Keratinocyte (primary cell): Measurements from ENCODE around the gene TRABD2B. TPM values are rescaled to one million over a fixed set of nuclear protein-coding genes. Genes with fewer than 3 reads are reported as not detected.

Experiments used
- DNase-seq: peaks from one replicate; pipeline ENCODE4 v3.0.0-alpha.2; 2011; ENCODE audit warnings: low read depth, missing footprints, low spot score
- FAIRE-seq: peaks from 2 replicates; lab custom pipeline; 2011; peaks lifted over from hg19 to GRCh38; lab: Jason Lieb, UNC
- H2AFZ ChIP-seq: 2 replicates; pipeline ENCODE4 v1.6.0; 2012; ENCODE audit warnings: low read length, control low read depth, inconsistent platforms; ENCODE audit not compliant: control insufficient read depth
- H3K27ac ChIP-seq: 2 replicates; pipeline ENCODE4 v1.5.1; 2011; ENCODE audit warnings: low read length; ENCODE audit not compliant: control insufficient read depth, insufficient read depth
- H3K27me3 ChIP-seq: 3 replicates; pipeline ENCODE4 v1.6.0; 2011; ENCODE audit warnings: low read length; ENCODE audit not compliant: control insufficient read depth, insufficient read depth; ENCODE audit errors: extremely low read depth
- H3K36me3 ChIP-seq, 2 experiments: 2 replicates in 1 of 2; 3 replicates in 1 of 2; pipeline ENCODE4 v1.5.1; 2011; ENCODE audit warnings: low read length in 2 of 2, mild to moderate bottlenecking in 1 of 2; ENCODE audit not compliant: control insufficient read depth in 2 of 2, insufficient read depth in 2 of 2; ENCODE audit errors: extremely low read depth in 1 of 2
- H3K4me1 ChIP-seq: 3 replicates; pipeline ENCODE4 v1.5.1; 2011; ENCODE audit warnings: low read length; ENCODE audit not compliant: control insufficient read depth, insufficient read depth; ENCODE audit errors: extremely low read depth
- H3K4me2 ChIP-seq: 3 replicates; pipeline ENCODE4 v1.6.0; 2011; ENCODE audit warnings: low read depth, low read length; ENCODE audit not compliant: control insufficient read depth, insufficient read depth; ENCODE audit errors: extremely low read depth
- H3K4me3 ChIP-seq, 3 experiments: fragments of 200-600 bp in 1 of 3; sonication (generic) in 1 of 3; 2 replicates in 2 of 3; 3 replicates in 1 of 3; pipeline ENCODE4 v1.5.1; 2011 to 2016; ENCODE audit warnings: low read length in 3 of 3, mild to moderate bottlenecking in 3 of 3, control low read depth in 2 of 3, inconsistent platforms in 1 of 3, low read depth in 1 of 3, mixed read lengths in 1 of 3, mixed run types in 1 of 3, moderate library complexity in 1 of 3; ENCODE audit not compliant: control insufficient read depth in 2 of 3, insufficient read depth in 2 of 3; ENCODE audit errors: extremely low read depth in 1 of 3
- H3K79me2 ChIP-seq: 2 replicates; pipeline ENCODE4 v1.6.0; 2012; ENCODE audit warnings: low read length; ENCODE audit not compliant: control insufficient read depth, insufficient read depth
- H3K9ac ChIP-seq: 3 replicates; pipeline ENCODE4 v1.6.0; 2011; ENCODE audit warnings: low read length; ENCODE audit not compliant: control insufficient read depth, insufficient read depth; ENCODE audit errors: extremely low read depth
- H3K9me1 ChIP-seq: 3 replicates; pipeline ENCODE4 v1.6.0; 2011; ENCODE audit warnings: low read length; ENCODE audit not compliant: control insufficient read depth, insufficient read depth; ENCODE audit errors: extremely low read depth
- H3K9me3 ChIP-seq: 2 replicates; pipeline ENCODE4 v1.5.1; 2012; ENCODE audit warnings: low read depth, low read length; ENCODE audit not compliant: control insufficient read depth
- H4K20me1 ChIP-seq: 3 replicates; pipeline ENCODE4 v1.6.0; 2011; ENCODE audit warnings: low read length; ENCODE audit not compliant: control insufficient read depth, insufficient read depth; ENCODE audit errors: extremely low read depth
- CTCF ChIP-seq, 3 experiments: IDR thresholded peaks in 1 of 3; conservative IDR thresholded peaks in 1 of 3; optimal IDR thresholded peaks in 1 of 3; 2 replicates in 2 of 3; 3 replicates in 1 of 3; pipeline versions ENCODE3 to v1.5.1; 2011; ENCODE audit warnings: low read length in 3 of 3, mild to moderate bottlenecking in 3 of 3, moderate library complexity in 2 of 3, control low read depth in 1 of 3, inconsistent platforms in 1 of 3; ENCODE audit not compliant: insufficient read depth in 2 of 3; ENCODE audit errors: extremely low read depth in 1 of 3
- EZH2 ChIP-seq: IDR thresholded peaks from one replicate; pipeline ENCODE4 v1.6.1; 2012; ENCODE audit warnings: inconsistent platforms, mild to moderate bottlenecking, low read length, moderate library complexity
- dilution Hi-C: fragments of 300-500 bp; cut with MboI; formaldehyde crosslinking; loops from one replicate; pipeline ENCODE4 v1.7.0; 2020; ENCODE audit warnings: low sequenced_read_pairs; ENCODE audit not compliant: extremely low pct_ligation_motif_present
- polyA plus RNA-seq, 5 experiments: library from polyadenylated mRNA; depleted of rRNA in 3 of 5; stranded (reverse) in 3 of 5; stranded (forward) in 1 of 5; unstranded in 1 of 5; fragments of >200 nt; gene quantifications; 1 replicate in 1 of 5; 2 replicates in 3 of 5; 3 replicates in 1 of 5; pipeline versions ENCODE4 v1.2.1 to v1.2.3, GENCODE V29; 2011 to 2012; ENCODE audit warnings: missing spikeins in 2 of 5, low read depth in 1 of 5, low replicate concordance in 1 of 5

TRABD2B gene
- polyA plus RNA-seq, 1 donor (not counting 4 experiments of a cell fraction or from before 2014, with no cell fraction given): 0.13 TPM

DNA sequence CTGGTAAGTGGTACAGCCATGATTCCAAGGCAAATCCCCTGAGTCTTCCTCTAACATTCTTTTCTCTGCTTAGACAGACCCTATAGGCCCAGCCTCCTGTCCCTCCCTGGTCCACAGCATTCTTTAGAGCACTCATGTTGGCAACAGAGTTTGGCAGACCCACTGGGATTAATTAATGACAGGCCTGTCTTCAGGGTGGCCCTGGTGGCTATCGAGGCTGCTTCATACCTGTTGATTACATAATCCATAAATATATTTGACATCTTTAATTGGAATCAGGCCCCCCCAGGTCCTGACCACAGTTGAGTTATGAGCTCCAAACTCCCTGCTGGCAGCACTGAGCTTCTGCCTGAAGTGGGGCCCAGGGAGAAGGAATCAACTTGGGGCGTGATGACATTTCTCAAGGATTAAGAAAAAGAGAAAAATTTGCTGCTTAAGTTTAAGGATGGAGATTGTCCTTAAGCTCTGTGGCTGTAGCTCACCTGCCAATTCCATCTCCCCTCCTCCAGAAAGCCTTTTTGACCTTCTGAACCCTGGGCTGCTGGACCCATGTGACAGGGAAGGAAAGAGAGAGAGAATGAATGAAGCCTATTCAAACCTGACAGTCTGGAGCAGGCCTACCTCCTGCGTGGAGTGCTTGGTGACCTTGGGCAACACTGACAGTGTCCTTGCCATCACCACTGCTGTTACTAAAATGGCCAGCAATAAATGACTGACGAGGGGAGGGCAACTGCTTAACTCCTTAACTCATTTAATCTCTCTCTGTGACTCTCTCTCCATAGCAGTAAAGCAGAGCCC, 156.6 kb downstream of the TRABD2B start:
- dilution Hi-C loops: no loop called here
- Histone ChIP-seq H3K9me3 (no peaks in the 10 kb centered on the region), H3K9me1 (no peaks in the 10 kb centered on the region), H3K4me2 (no peak overlapping the region), H3K4me1 (no peaks in the 10 kb centered on the region), H3K9ac (no peak overlapping the region), H3K4me3 (no peak overlapping the region), H3K27ac (no peak overlapping the region), H3K36me3 (no peaks in the 10 kb centered on the region), H4K20me1 (no peaks in the 10 kb centered on the region), H3K79me2 (no peaks in the 10 kb centered on the region), H2AFZ (no peak overlapping the region), H3K27me3 (peaks cover 5% of the 10 kb centered on the region)
- DNase-seq: no peak
- no peak for TF ChIP-seq EZH2
- no peak for TF ChIP-seq CTCF (optimal IDR thresholded peaks at IDR 0.05 in 1 of 3, IDR thresholded peaks at IDR 0.05 in 1 of 3, conservative IDR thresholded peaks at IDR 0.05 in 1 of 3; ENCODE audit: extremely low read depth in 1 of 3, insufficient read depth in 2 of 3, low read length in 3 of 3)
- no peak for FAIRE-seq

- dilution Hi-C loops: no loop called here
- Histone ChIP-seq H3K27me3 (peaks cover 5% of the 10 kb centered on the region), H3K4me1 (no peaks in the 10 kb centered on the region), H4K20me1 (no peaks in the 10 kb centered on the region), H3K36me3 (no peaks in the 10 kb centered on the region), H3K27ac (no peak overlapping the region), H3K9ac (no peak overlapping the region), H2AFZ (no peak overlapping the region), H3K9me3 (no peaks in the 10 kb centered on the region), H3K4me3 (no peak overlapping the region), H3K79me2 (no peaks in the 10 kb centered on the region), H3K9me1 (no peaks in the 10 kb centered on the region), H3K4me2 (no peak overlapping the region)
- no peak for DNase-seq
- TF ChIP-seq CTCF (optimal IDR thresholded peaks at IDR 0.05 in 1 of 3, IDR thresholded peaks at IDR 0.05 in 1 of 3, conservative IDR thresholded peaks at IDR 0.05 in 1 of 3; ENCODE audit: extremely low read depth in 1 of 3, insufficient read depth in 2 of 3, low read length in 3 of 3) (no peak), EZH2 (no peak)
- FAIRE-seq: no peak
Measured at GRCh38 chr1:47839433-47839760, 157.8 kb downstream of the TRABD2B start.
